Panc1 (cell line): Measurements from ENCODE around the gene MIOX. TPM values are rescaled to one million over a fixed set of nuclear protein-coding genes. Genes with fewer than 3 reads are reported as not detected.
"Not testable (repeated sequence)": the region's sequence is repeated elsewhere in the genome, so short reads cannot be mapped to it uniquely, and the experiment has no call there.

Experiments
- ATAC-seq: fragments of 200-7000 bp; cut with Tn5 transposase; 2 replicates; pipeline ENCODE4 v1.9.1; 2020; ENCODE audit warnings: mild to moderate bottlenecking, moderate library complexity
- BruUV-seq: library from RNA; stranded (reverse); fragments of 400-500 nt; replicated peaks from 2 replicates; lab custom pipeline; 2021; lab: Mats Ljungman, UMichigan
- CTCF ChIA-PET: fragments of 300-600 bp; sonication (Branson Sonifier 250); formaldehyde crosslinking; loops from one replicate; lab custom pipeline; 2022; ENCODE audit warnings: antibody characterized with exemption; lab: Charles Lee
- POLR2A ChIA-PET: fragments of 300-600 bp; sonication (Branson Sonifier 250); formaldehyde crosslinking; loops from one replicate; lab custom pipeline; 2022; ENCODE audit warnings: antibody characterized with exemption; lab: Charles Lee
- DNase-seq: peaks from one replicate; pipeline ENCODE4 v3.0.0-alpha.2; 2010; ENCODE audit warnings: low read depth, low spot score
- H3K27ac ChIP-seq: 2 replicates; pipeline ENCODE4 v1.5.1; 2011; ENCODE audit warnings: mild to moderate bottlenecking, low read length, inconsistent platforms
- H3K27me3 ChIP-seq: fragments of 200-500 bp; sonication (Bioruptor generic); 2 replicates; pipeline ENCODE4 v1.6.0; 2014; ENCODE audit warnings: low read length, inconsistent platforms; ENCODE audit not compliant: control insufficient read depth, insufficient read depth
- H3K36me3 ChIP-seq: fragments of 200-500 bp; sonication (Bioruptor generic); 2 replicates; pipeline ENCODE4 v1.5.1; 2014; ENCODE audit warnings: inconsistent platforms, mild to moderate bottlenecking, low read length, moderate library complexity; ENCODE audit not compliant: control insufficient read depth, insufficient read depth
- H3K4me1 ChIP-seq: 2 replicates; pipeline ENCODE4 v1.5.1; 2011; ENCODE audit warnings: inconsistent platforms, mild to moderate bottlenecking, low read length, moderate library complexity; ENCODE audit not compliant: control insufficient read depth, insufficient read depth
- H3K4me3 ChIP-seq, 2 experiments: 2 replicates each; pipeline ENCODE4 v1.5.1; 2011 to 2012; ENCODE audit warnings: low read depth in 2 of 2, low read length in 2 of 2, mild to moderate bottlenecking in 2 of 2, inconsistent platforms in 1 of 2, moderate library complexity in 1 of 2
- H3K9me3 ChIP-seq: fragments of 200-500 bp; sonication (Bioruptor generic); 2 replicates; pipeline ENCODE4 v1.5.1; 2014; ENCODE audit warnings: low read depth, mild to moderate bottlenecking, inconsistent platforms, low read length, moderate library complexity; ENCODE audit not compliant: control insufficient read depth, insufficient read depth
- POLR2AphosphoS5 ChIP-seq: IDR thresholded peaks from 2 replicates; pipeline ENCODE4 v1.6.1; 2012; ENCODE audit warnings: mild to moderate bottlenecking, low read depth, low read length, moderate library complexity
- SIN3A ChIP-seq: IDR thresholded peaks from 2 replicates; pipeline ENCODE4 v1.6.1; 2012; ENCODE audit warnings: low read depth, mild to moderate bottlenecking, low read length, moderate library complexity, borderline replicate concordance; ENCODE audit not compliant: insufficient read depth
- TCF7L2 ChIP-seq: IDR thresholded peaks from 2 replicates; pipeline ENCODE4 v1.6.1; 2011; ENCODE audit warnings: mild to moderate bottlenecking, low read depth, low read length, inconsistent platforms
- in situ Hi-C: cut with HindIII; loops from 2 replicates; pipeline ENCODE4 v1.10.0; 2016; ENCODE audit warnings: low sequenced_read_pairs, low pct_unique_long_range_greater_than_20kb
- intact Hi-C: fragments of 100-400 bp; cut with micrococcal nuclease; formaldehyde crosslinking; loops from one replicate; pipeline ENCODE4 v1.10.0; 2022; ENCODE audit not compliant: unreplicated experiment
- total RNA-seq: library from RNA; stranded (reverse); gene quantifications from one replicate; pipeline ENCODE4 v1.2.1, GENCODE V29; 2021; ENCODE audit not compliant: unreplicated experiment
- TF ChIP-seq, protein P1 (sequence below): fragments of 450-650 bp; IDR thresholded peaks from 2 replicates; pipeline ENCODE4 v1.5.1; 2017; ENCODE audit warnings: mild to moderate bottlenecking
- TF ChIP-seq, protein P2 (sequence below), 2 experiments: IDR thresholded peaks; 2 replicates each; pipeline ENCODE4 v1.6.1; 2011 to 2012; ENCODE audit warnings: low read depth in 2 of 2, control low read depth in 1 of 2, low read length in 1 of 2, mild to moderate bottlenecking in 1 of 2, moderate library complexity in 1 of 2; ENCODE audit not compliant: insufficient read depth in 1 of 2

The MIOX gene
- total RNA-seq, 1 experiment from 2014 or later = 0.23 TPM

GRCh38 chr22:50518606-50519005, 31.9 kb downstream of the MIOX start:
- no peaks in the 10 kb centered on the region for H3K27me3 ChIP-seq
- DNase-seq = no peak
- H3K4me3 ChIP-seq = no peak overlapping the region
- intact Hi-C loops (no loop called here), in situ Hi-C loops (no loop called here)
- ATAC-seq = no peak
- no peaks in the 10 kb centered on the region for H3K9me3 ChIP-seq
- TF ChIP-seq SIN3A = no peak
- TF ChIP-seq TCF7L2 = no peak
- TF ChIP-seq POLR2AphosphoS5 = no peak
- TF ChIP-seq, protein P1, sequence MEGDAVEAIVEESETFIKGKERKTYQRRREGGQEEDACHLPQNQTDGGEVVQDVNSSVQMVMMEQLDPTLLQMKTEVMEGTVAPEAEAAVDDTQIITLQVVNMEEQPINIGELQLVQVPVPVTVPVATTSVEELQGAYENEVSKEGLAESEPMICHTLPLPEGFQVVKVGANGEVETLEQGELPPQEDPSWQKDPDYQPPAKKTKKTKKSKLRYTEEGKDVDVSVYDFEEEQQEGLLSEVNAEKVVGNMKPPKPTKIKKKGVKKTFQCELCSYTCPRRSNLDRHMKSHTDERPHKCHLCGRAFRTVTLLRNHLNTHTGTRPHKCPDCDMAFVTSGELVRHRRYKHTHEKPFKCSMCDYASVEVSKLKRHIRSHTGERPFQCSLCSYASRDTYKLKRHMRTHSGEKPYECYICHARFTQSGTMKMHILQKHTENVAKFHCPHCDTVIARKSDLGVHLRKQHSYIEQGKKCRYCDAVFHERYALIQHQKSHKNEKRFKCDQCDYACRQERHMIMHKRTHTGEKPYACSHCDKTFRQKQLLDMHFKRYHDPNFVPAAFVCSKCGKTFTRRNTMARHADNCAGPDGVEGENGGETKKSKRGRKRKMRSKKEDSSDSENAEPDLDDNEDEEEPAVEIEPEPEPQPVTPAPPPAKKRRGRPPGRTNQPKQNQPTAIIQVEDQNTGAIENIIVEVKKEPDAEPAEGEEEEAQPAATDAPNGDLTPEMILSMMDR = no peak
- TF ChIP-seq, protein P2, sequence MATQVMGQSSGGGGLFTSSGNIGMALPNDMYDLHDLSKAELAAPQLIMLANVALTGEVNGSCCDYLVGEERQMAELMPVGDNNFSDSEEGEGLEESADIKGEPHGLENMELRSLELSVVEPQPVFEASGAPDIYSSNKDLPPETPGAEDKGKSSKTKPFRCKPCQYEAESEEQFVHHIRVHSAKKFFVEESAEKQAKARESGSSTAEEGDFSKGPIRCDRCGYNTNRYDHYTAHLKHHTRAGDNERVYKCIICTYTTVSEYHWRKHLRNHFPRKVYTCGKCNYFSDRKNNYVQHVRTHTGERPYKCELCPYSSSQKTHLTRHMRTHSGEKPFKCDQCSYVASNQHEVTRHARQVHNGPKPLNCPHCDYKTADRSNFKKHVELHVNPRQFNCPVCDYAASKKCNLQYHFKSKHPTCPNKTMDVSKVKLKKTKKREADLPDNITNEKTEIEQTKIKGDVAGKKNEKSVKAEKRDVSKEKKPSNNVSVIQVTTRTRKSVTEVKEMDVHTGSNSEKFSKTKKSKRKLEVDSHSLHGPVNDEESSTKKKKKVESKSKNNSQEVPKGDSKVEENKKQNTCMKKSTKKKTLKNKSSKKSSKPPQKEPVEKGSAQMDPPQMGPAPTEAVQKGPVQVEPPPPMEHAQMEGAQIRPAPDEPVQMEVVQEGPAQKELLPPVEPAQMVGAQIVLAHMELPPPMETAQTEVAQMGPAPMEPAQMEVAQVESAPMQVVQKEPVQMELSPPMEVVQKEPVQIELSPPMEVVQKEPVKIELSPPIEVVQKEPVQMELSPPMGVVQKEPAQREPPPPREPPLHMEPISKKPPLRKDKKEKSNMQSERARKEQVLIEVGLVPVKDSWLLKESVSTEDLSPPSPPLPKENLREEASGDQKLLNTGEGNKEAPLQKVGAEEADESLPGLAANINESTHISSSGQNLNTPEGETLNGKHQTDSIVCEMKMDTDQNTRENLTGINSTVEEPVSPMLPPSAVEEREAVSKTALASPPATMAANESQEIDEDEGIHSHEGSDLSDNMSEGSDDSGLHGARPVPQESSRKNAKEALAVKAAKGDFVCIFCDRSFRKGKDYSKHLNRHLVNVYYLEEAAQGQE (IDR thresholded peaks at IDR 0.05; ENCODE audit: insufficient read depth in 1 of 2, low read depth in 2 of 2, low read length in 1 of 2) = no peak
- no TSS peak for BruUV-seq
- no peak overlapping the region for H3K27ac ChIP-seq
- no peaks in the 10 kb centered on the region for H3K4me1 ChIP-seq
- H3K36me3 ChIP-seq = no peaks in the 10 kb centered on the region
- POLR2A ChIA-PET = no interaction called here
- CTCF ChIA-PET = no interaction called here

DNA sequence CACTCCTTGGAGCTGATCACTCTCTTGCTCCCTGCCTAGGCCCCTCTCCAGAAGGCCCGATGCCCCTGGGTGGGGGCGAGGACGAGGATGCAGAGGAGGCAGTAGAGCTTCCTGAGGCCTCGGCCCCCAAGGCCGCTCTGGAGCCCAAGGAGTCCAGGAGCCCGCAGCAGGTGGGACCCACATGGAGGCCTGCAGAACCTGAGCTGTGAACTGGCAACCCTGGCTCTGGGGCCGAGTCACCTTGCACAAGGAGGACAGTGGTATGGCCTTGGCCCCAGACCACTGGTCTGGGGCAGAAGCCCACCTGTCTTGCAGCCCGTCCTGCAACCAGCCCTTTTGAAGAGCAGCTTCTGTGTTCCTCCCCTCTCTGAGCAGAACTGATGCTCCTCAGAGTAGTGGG, 32.5 kb downstream of the MIOX start:
- Histone ChIP-seq H3K4me1 (no peaks in the 10 kb centered on the region), H3K36me3 (no peaks in the 10 kb centered on the region), H3K27ac (no peak overlapping the region), H3K9me3 (no peaks in the 10 kb centered on the region), H3K27me3 (no peaks in the 10 kb centered on the region), H3K4me3 (no peak overlapping the region)
- TF ChIP-seq SIN3A = no peak
- TF ChIP-seq, protein P2 (IDR thresholded peaks at IDR 0.05; ENCODE audit: insufficient read depth in 1 of 2, low read depth in 2 of 2, low read length in 1 of 2) = no peak
- TF ChIP-seq, protein P1 = no peak
- TF ChIP-seq POLR2AphosphoS5 = no peak
- no peak for TF ChIP-seq TCF7L2
- BruUV-seq = no TSS peak
- no peak for DNase-seq
- in situ Hi-C loops (no loop called here), intact Hi-C loops (no loop called here)
- ChIA-PET CTCF (no interaction called here), POLR2A (no interaction called here)
- ATAC-seq = no peak

- ATAC-seq, H3K27ac ChIP-seq, BruUV-seq, POLR2A ChIA-PET, DNase-seq, H3K36me3 ChIP-seq, intact Hi-C loops, in situ Hi-C loops, H3K9me3 ChIP-seq, H3K4me1 ChIP-seq, H3K4me3 ChIP-seq, CTCF ChIA-PET, H3K27me3 ChIP-seq: not testable (repeated sequence)
Observed at GRCh38 chr22:50520184-50520583, 33.5 kb downstream of the MIOX start.
